ENCODE results near the gene ERCC3.
"Not testable (repeated sequence)": the region's sequence is repeated elsewhere in the genome, so short reads cannot be mapped to it uniquely, and the experiment has no call there.

The ERCC3 gene

DNA sequence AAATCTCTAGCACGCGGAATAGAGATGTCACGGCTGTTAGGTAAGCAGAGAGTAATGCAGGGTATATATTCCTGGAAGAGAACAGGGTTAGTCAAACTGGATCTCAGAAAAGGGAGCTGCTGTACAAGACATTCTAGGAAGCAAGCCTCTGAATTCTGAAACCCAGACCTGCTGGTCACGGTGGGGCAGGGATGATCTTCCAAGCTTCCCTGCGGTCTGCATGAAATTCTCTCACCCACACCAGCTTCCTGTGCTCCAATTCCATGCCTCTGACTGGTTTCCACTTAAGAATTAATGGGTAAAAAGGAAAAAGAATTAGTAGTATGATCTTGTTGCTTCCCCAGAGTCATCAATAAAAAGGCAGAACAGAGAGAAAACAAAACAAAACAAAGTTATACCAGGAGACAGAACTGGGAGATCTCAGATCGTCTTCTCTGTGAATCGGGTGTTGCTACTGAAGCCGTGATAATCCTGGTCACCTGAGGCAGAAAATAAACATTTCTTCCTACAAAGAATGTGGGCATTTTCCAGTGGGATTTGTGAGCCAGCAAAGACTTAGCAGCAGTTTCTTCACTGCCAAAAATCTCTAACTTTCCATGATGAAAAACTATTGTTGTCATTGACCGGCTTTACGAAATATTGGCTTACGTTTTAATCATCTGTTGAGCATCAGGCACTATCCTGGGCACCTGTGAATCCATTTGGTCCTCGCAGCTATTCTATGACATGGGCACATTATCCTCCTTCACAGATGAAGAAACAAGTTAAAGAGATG is 68.6 kb downstream of the ERCC3 start:
- no peak for FAIRE-seq

DNA sequence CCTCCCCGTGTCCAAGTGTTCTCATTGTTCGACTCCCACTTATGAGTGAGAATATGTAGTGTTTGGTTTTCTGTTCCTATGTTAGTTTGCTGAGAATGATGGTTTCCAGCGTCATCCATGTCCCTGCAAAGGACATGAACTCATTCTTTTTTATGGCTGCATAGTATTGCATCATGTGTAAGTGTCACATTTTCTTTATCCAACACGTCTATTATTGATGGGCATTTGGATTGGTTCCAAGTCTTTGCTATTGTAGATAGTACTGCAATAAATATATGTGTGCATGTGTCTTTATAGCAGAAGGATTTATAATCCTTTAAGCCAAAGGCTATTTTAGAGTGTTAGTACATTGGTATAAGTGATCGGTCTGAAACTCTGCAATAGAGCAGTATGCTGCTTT is 69.8 kb downstream of the ERCC3 start:
- FAIRE-seq, result not testable (repeated sequence)

DNA sequence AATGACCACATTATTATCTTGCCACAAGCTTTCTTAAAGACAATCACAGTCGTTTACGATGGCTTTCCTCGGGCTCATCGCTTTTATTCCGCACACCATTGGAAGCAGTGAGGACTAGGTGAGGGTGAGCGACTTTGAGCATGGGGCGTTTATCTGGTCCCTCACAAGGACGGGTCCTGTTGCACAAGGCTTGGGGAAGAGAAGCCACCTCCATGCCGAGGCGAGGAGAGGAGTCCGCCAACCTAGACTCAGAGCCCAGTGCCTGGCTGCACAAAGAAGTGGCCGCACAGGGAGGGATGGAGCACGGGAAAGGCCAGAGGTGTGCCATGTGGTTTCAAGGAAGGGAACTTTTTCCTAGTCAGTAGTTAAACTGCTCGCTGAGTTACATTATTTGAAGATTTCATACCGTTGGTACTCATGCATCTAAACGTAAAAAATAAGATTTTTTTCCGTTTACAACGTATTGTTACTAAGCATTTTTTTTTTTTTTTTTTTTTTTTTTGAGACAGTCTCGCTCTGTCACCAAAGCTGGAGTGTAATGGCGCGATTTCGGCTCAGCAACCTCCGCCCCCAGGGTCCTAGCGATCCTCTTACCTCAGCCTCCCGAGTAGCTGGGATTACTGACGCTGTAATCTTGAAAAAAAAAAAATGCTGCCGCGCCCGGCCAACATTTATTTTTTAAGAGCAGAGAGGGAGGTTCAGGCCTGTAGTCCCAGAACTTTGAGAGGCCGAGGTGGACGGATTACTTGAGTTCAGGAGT is 73.0 kb downstream of the ERCC3 start:
- no peak for FAIRE-seq

DNA sequence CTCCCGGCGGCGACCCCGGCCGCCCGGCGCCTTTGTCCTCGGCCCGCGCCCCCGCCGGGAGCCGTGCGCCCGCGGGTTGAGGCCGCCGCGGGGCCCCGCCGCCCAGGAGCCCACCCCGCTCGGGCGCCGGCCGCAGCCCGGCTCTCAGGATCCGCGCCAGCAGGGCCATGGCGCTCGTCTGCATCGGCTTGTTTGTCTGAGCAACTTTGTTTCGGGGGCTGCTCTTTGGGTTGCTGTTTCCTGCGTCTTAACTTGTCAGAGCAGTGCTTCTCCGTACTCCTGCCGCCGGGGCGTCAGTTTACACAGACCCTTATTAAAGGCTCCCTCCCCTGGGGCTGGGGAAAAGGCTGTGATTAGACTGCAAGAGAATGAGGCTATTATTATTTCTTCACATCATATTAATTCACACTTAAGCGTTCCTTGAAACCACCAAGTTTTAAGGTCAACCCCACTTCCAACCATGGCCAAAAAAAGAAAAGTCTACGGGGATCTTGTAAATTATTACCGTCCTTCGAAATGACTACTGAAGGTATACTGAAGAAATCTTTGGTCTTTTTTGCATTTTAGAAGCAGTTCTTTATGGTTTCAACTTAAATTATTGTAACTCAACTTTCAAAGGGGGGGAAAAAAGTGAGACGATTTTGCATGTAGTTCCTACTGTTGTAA is 73.7 kb downstream of the ERCC3 start, which contains the start of gene CYP27C1:
CYP27C1 (minus strand) TSS at position 198 of the 666 bp plus-strand sequence; CDS start at position 169, 29 bp downstream.
- no peak for FAIRE-seq

DNA sequence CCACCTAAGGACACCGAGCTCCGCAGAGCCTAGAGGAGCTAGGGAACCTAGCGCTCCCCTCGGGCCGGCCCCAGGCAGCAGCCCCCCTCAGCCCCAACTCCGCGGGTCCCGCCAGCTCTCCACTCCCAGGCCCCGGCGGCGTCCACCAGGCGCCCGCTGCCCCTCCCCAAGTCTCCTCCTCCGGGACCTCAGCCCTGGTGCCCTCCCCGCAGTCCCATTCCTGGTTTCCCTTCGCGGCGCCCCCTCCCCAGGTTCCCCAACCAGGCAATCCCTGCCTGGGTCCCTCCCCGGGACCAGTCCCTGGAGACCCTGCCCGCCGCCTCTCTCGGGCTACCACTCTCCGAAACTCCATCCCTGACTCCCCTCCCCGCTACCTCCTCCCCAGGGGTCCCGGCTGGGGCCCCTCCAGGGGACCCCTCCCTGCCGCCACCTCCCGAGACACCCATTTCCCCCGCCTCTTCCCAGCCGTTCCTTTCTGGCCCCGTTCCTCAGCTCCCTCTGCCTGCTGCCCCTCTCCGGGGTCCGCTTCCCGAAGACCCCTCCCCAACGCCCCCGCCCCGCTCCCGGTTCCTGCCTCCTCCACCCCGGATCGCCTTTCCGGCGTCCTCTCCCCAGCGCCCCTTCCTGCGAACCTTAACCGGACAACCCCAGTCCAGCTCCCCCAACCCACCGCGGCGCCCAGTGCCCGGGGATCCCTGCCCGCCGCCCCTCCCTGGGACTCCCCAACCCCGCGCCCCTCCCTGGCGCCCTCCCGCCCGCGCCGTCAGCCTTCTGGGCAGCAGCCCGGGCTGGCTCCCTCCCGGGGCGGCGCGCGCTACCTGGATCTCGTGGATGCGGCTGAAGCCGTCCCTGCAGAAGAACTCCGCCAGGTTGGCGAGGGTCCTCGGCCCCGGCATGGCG is 74.5 kb downstream of the ERCC3 start:
- no peak for FAIRE-seq

DNA sequence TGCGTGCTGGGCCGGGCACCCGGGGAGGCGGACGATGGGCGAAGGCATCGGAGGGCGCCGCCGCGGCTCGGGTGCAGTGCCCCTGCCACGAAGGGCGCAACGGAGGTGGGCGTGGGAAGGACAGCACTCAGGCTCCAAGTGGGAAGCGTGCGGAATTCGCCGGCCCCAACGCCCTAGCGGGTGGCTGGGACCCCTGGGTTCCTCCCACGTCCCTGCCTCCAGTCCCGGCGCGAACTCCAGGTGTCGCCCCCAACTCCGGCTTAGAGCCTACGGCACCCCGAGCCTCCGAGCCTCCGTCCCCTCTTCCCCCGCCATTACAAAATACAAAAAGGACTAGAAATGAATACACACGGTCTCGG is 75.2 kb downstream of the ERCC3 start:
- no peak for FAIRE-seq

DNA sequence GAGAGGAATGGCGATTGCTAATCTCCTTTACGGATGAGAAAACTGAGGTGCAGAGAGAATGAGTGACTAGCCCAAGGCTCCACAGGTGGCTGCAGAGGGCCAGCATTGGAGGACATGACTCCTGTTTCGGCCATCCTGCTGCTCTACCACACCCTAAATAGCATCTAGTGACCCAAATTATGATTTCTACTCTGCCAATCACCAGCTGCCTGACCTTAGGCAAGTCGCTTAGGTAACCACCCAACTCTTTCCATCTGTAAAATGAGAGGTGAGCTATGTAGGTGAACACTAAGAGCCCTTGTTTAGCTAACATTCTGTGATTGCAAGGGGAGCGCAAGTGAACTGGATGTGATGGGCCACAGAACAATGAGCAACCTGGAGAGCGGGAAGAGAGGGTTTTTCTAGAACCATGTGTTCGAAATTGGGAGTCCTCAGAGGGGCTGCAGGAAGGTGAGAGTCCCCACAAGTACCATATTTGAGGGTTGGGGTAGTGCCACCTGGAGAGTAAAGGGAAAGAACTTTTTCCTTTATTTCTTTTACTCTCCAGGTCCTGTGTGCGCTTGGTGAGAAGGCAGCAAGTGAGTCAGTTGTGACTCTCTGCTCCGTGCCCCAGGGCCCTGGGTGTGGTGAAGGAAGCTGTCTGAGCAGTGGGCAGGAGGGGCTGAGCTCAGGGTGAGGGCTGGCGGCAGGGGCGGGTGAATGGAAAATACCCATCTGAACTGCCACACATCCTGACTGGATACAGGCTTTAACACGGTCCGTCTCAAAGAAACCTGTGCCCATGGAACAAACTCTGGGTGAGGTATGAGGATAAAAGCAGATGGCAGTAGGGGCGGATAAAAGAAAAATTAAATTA is 76.2 kb downstream of the ERCC3 start:
- FAIRE-seq, result no peak

DNA sequence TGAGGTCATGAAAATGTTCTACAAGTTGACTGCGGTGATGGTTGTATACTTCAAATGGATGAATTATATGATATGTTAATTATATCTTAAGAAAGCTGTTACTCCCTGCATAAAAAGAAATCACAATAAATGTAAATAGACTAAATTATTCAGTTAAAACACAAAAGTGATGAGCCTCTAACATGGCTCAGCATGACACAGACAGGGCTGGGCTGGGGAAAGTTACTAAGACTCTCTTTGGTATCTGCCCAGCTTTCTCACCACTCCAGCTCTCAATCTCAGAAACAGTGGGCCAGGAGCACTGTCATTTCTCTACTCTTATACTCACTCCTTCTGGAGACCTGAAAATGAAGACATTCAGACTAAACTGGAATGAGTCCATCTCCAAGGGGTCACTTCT is 77.4 kb downstream of the ERCC3 start:
- no peak for FAIRE-seq

DNA sequence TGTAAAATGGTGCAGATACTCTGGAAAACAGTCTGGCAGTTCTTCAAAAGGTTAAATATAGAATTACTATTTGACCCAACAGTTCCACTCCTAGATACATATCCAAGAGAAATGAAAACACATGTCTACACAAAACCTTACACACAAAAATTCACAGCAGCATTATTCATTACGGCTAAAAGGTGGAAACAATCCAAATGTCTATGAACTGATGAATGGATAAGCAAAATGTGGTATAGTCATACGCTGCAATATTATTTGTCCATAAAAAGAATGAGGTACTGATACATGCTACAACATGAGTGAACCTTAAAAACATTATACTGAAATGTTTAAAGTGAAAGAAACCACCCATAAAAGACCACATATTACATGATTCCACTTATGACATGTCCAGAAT is 77.8 kb downstream of the ERCC3 start:
- no peak for FAIRE-seq

DNA sequence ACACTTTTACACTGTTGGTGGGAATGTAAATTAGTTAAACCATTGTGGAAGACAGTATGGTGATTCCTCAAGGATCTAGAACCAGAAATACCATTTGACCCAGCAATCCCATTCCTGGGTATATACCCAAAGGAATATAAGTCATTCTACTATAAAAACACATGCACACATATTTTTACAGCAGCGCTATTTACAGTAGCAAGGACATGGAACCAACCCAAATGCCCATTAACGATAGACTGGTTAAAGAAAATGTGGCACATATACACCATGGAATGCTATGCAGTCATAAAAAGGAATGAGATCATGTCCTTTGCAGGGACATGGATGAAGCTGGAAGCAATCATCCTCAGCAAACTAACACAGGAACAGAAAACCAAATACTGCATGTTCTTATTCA is 79.7 kb downstream of the ERCC3 start:
- FAIRE-seq, result not testable (repeated sequence)

DNA sequence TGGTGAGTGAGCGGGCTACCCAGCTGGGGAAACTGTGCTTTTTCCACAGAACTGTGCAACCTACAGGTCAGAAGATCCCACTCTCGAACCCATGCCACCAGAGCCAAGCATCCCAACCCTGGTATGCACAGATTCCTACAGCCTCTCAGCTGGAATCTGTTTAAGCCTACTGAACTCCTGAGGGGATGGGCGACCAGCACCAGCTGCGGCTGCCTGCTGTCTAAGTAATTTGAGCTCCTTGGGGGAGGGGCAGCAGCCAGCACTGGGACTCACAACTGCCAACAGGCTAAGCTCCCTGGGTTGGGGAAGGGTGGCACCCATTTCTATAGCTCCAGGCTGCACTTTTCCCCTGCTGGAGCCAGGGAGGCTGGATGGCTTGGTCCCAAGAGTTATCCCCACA is 85.6 kb downstream of the ERCC3 start:
- no peak for FAIRE-seq

Data from islet of Langerhans (tissue), 1 donor.